GM18511 (cell line): ENCODE results near the gene CHSY1.

ENCODE experiments used
- ATAC-seq: cut with Tn5 transposase; IDR thresholded peaks from one replicate; pipeline ENCODE4 v1.9.1; 2021; ENCODE audit warnings: mild to moderate bottlenecking, moderate library complexity; ENCODE audit not compliant: unreplicated experiment

CHSY1 gene

GRCh38 chr15:101190092-101190595 lies 61.7 kb downstream of the CHSY1 start:
- ATAC-seq = no peak

GRCh38 chr15:101189409-101190091 lies 62.3 kb downstream of the CHSY1 start:
- no peak for ATAC-seq

GRCh38 chr15:101188637-101189408 lies 63.0 kb downstream of the CHSY1 start:
- peak; percentile 76 for ATAC-seq

- peak; percentile 73 for ATAC-seq
Observed at GRCh38 chr15:101187820-101188636, 63.8 kb downstream of the CHSY1 start.

- ATAC-seq = no peak
Observed at GRCh38 chr15:101185770-101186169, 66.1 kb downstream of the CHSY1 start.

- ATAC-seq = no peak
Observed at GRCh38 chr15:101185336-101185735, 66.5 kb downstream of the CHSY1 start.

GRCh38 chr15:101184830-101185229 lies 67.0 kb downstream of the CHSY1 start:
- ATAC-seq = no peak

- no peak for ATAC-seq
Observed at GRCh38 chr15:101183931-101184305, 67.9 kb downstream of the CHSY1 start.

- ATAC-seq = no peak
Observed at GRCh38 chr15:101183226-101183930, 68.5 kb downstream of the CHSY1 start.

- ATAC-seq = no peak
Observed at GRCh38 chr15:101182215-101182614, 69.6 kb downstream of the CHSY1 start.

- no peak for ATAC-seq
Observed at GRCh38 chr15:101181349-101181748, 70.5 kb downstream of the CHSY1 start.

GRCh38 chr15:101180620-101181307 lies 71.1 kb downstream of the CHSY1 start:
- ATAC-seq = no peak

GRCh38 chr15:101179341-101180153 lies 72.3 kb downstream of the CHSY1 start:
- ATAC-seq = no peak

- no peak for ATAC-seq
Observed at GRCh38 chr15:101178931-101179330, 72.9 kb downstream of the CHSY1 start.

GRCh38 chr15:101178479-101178878 lies 73.4 kb downstream of the CHSY1 start:
- ATAC-seq = no peak

- ATAC-seq = no peak
Observed at GRCh38 chr15:101177866-101178265, 74.0 kb downstream of the CHSY1 start.

GRCh38 chr15:101176625-101177024 lies 75.2 kb downstream of the CHSY1 start:
- no peak for ATAC-seq

- no peak for ATAC-seq
Observed at GRCh38 chr15:101175401-101175800, 76.4 kb downstream of the CHSY1 start.

- no peak for ATAC-seq
Observed at GRCh38 chr15:101174152-101174920, 77.5 kb downstream of the CHSY1 start.
